GM18867 (cell line): ENCODE results near the gene TSHZ1.
"Not testable (repeated sequence)": the region's sequence is repeated elsewhere in the genome, so short reads cannot be mapped to it uniquely, and the experiment has no call there.

ENCODE experiments used
- ATAC-seq: cut with Tn5 transposase; IDR thresholded peaks from one replicate; pipeline ENCODE4 v1.9.1; 2021; ENCODE audit warnings: mild to moderate bottlenecking, moderate library complexity; ENCODE audit not compliant: unreplicated experiment

Gene TSHZ1

GRCh38 chr18:75183524-75183923 lies 27.1 kb upstream of the TSHZ1 start:
- ATAC-seq: no peak

GRCh38 chr18:75183973-75184493 lies 26.6 kb upstream of the TSHZ1 start:
- no peak for ATAC-seq

- no peak for ATAC-seq
These were observed 25.1 kb upstream of the TSHZ1 start for GRCh38 chr18:75185460-75185859.

- ATAC-seq: not testable (repeated sequence)
These were observed 22.9 kb upstream of the TSHZ1 start for GRCh38 chr18:75187702-75188101.

- no peak for ATAC-seq
These were observed 20.9 kb upstream of the TSHZ1 start for GRCh38 chr18:75189696-75190095.

GRCh38 chr18:75192899-75193298 lies 17.7 kb upstream of the TSHZ1 start:
- no peak for ATAC-seq

DNA sequence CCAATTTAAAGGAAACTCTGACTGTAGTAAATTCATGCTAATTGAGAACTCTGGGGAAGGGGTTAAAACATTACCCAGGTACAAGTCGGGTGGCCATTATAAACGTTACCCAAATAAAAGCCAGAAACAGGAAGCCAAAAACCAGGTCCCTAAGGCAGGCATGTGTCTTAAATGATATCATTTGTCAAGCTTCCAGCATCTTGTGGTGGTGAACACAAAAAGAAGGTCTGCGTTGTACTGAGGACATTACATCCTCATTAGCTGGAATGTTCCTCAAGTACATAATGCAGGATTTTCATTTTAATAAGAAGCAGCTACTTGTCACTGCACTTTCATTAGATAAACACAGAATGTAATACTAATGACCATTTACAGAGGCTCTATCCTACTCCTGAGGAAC lies 12.6 kb upstream of the TSHZ1 start:
- no peak for ATAC-seq

- ATAC-seq: no peak
These were observed 11.3 kb upstream of the TSHZ1 start for GRCh38 chr18:75199327-75199726.

GRCh38 chr18:75200071-75200470 lies 10.5 kb upstream of the TSHZ1 start:
- ATAC-seq: no peak

- ATAC-seq: no peak
These were observed 9.9 kb upstream of the TSHZ1 start for GRCh38 chr18:75200605-75201280.

GRCh38 chr18:75201282-75202270 lies 9.0 kb upstream of the TSHZ1 start:
- no peak for ATAC-seq

- no peak for ATAC-seq
These were observed 7.8 kb upstream of the TSHZ1 start for GRCh38 chr18:75202696-75203365.

DNA sequence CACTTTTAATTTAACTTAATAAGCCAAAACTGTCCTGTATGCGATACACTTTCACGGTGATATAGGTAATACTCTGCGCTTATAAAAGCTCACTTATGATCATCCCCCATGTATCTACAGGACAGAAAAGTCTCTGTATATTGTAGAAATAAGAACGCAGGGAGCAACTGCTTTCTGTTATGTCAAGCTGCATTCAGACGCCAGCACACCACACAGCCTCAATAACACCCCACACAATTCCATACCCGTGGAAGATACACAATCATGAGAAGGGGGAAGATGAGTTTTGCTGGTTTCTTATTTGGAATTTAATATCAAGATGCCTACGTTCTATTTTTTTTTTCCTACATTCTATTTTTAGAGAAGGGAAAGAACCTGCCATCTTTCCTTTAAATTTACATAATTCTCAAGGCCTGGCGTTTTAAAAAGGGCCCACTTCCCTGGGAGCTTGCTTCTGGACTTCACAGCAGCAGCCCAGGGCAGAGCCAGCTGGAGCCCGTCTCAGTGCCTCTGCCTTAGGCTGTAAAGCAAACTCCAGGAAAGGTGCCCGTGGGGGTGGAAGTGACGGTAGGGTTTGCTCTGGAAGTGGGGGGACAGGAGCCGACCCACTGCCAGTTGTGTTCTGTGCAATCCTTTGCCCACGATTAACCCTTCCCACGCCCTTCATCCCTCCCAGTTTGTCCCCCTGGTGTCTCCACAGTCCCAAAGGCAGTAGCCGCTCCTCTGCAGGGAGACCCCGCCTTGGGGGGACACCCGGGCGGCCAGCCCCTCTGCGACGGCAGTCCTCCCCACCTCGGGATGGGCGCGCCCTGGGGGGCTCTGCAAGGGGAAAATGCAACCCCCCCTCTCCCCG lies 7.0 kb upstream of the TSHZ1 start:
- ATAC-seq: no peak

GRCh38 chr18:75204269-75204731 lies 6.3 kb upstream of the TSHZ1 start:
- ATAC-seq: no peak

GRCh38 chr18:75204732-75205513 lies 5.7 kb upstream of the TSHZ1 start:
- no peak for ATAC-seq

DNA sequence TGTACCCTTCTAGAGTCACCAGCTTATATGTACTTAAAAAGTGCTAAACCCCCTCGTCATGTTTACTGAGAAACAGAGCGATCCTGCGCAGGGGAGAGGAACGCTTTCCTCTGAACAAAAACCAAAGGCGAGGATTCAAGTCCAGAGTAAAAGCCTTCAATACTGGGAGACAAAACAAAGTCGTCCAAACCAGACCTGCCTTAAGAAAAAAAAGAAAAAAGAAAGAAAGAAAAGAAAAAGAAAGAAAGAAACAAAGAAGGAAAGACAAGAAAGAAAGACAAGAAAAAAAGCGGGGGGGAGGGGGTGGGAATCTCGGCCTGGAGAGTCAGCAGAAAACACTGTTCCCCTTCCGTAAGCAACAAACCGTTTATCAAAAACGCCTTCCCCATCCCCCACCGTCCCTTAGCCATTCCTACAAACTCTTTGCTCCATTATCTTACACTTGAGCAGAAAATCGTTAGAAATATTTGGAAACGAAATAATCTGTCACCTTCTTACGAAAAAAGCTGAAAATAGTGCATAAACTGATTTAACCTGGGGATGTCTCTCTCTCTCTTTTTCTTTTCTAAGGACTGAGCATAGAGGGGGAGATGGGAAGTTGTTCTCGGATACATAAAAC lies 5.0 kb upstream of the TSHZ1 start:
- no peak for ATAC-seq

GRCh38 chr18:75206452-75207309 lies 3.9 kb upstream of the TSHZ1 start:
- no peak for ATAC-seq
